BJ (cell line): ENCODE data around the gene SPTBN5. TPM values are rescaled to one million over a fixed set of nuclear protein-coding genes. Genes with fewer than 3 reads are reported as not detected.

Experiments used
- CTCF ChIA-PET: fragments of 350-600 bp; formaldehyde crosslinking; extraction: SDS; loops from one replicate; lab custom pipeline; 2021; ENCODE audit warnings: antibody characterized with exemption, inconsistent platforms; lab: Yijun Ruan, JAX
- POLR2A ChIA-PET: fragments of 300-600 bp; sonication (Branson Sonifier 250); formaldehyde crosslinking; extraction: SDS; loops from one replicate; lab custom pipeline; 2021; ENCODE audit warnings: antibody characterized with exemption; lab: Charles Lee
- DNase-seq: peaks from one replicate; pipeline ENCODE4 v3.0.0-alpha.2; 2011; ENCODE audit warnings: low read depth
- H3K27me3 ChIP-seq: 2 replicates; pipeline ENCODE4 v1.6.0; 2011; ENCODE audit warnings: low read length; ENCODE audit not compliant: control insufficient read depth, insufficient read depth
- H3K36me3 ChIP-seq: 2 replicates; pipeline ENCODE4 v1.5.1; 2011; ENCODE audit warnings: low read length; ENCODE audit not compliant: control insufficient read depth, insufficient read depth
- H3K4me3 ChIP-seq: 2 replicates; pipeline ENCODE4 v1.5.1; 2011; ENCODE audit warnings: low read depth, mild to moderate bottlenecking, control low read depth, low read length
- polyA plus RNA-seq: library from polyadenylated mRNA; depleted of rRNA; stranded (reverse); fragments of >200 nt; gene quantifications from 2 replicates; pipeline ENCODE4 v1.2.3, GENCODE V29; 2011
- TF ChIP-seq, protein P1 (sequence below): IDR thresholded peaks from 2 replicates; pipeline ENCODE4 v1.5.1; 2011; ENCODE audit warnings: low read depth, mild to moderate bottlenecking, control low read depth, inconsistent platforms, low read length, moderate library complexity; ENCODE audit not compliant: insufficient read depth

Gene SPTBN5
- polyA plus RNA-seq, 1 experiment, result 0.04 TPM

GRCh38 chr15:41917767-41918430, 24.0 kb upstream of the SPTBN5 start:
- peaks cover 3% of the 10 kb centered on the region; the same call in 1 of the 2 replicates for H3K36me3 ChIP-seq
- ChIA-PET CTCF (interaction anchor here (1.1 kb wide), 1 partner anchor 139 kb away, joined by 3 read pairs; no protein-coding TSS in a partner anchor), POLR2A (no interaction called here)
- DNase-seq, result no peak
- no peak overlapping the region for H3K4me3 ChIP-seq
- no peaks in the 10 kb centered on the region for H3K27me3 ChIP-seq
- TF ChIP-seq, protein P1, sequence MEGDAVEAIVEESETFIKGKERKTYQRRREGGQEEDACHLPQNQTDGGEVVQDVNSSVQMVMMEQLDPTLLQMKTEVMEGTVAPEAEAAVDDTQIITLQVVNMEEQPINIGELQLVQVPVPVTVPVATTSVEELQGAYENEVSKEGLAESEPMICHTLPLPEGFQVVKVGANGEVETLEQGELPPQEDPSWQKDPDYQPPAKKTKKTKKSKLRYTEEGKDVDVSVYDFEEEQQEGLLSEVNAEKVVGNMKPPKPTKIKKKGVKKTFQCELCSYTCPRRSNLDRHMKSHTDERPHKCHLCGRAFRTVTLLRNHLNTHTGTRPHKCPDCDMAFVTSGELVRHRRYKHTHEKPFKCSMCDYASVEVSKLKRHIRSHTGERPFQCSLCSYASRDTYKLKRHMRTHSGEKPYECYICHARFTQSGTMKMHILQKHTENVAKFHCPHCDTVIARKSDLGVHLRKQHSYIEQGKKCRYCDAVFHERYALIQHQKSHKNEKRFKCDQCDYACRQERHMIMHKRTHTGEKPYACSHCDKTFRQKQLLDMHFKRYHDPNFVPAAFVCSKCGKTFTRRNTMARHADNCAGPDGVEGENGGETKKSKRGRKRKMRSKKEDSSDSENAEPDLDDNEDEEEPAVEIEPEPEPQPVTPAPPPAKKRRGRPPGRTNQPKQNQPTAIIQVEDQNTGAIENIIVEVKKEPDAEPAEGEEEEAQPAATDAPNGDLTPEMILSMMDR, result no peak

DNA sequence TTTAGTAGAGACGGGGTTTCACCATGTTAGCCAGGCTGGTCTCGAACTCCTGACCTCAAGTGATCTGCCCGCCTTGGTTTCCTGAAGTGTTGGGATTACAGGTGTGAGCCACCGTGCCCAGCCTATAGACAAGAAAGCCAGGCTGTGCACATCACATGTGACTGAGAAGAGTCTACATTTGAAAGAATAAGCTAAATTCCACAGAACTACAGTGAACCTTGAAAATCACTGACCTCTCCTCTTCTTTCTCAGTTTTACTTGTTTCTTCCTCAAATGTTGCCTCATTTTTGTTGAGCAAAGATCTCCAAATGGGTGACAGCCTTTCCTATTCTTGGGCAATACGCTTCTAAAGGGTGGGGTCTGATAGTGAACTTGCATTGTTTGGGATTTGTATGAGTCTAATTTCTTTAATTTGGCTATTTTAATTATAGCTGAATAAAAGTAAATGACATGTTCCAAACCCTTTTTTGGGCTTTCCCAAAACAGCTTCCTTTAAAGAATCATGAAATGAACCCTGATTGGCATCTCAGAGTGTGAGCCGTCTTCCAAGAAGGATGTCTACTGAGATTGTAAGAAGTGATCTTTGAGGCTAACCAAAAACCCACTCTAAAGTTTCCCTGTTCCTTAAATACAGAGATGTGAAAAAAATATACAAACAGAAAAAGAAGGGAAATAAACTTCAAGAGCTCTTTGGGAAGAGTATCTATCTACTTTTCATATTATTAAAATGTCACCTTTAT, 21.6 kb upstream of the SPTBN5 start:
- CTCF ChIA-PET, result interaction anchor here (0.7 to 3.9 kb wide), 2 partner anchors 11 to 14 kb away, joined by 3 to 30 read pairs; no protein-coding TSS in a partner anchor
- Histone ChIP-seq H3K27me3 (no peaks in the 10 kb centered on the region), H3K4me3 (no peak overlapping the region), H3K36me3 (peaks cover 7% of the 10 kb centered on the region)
- POLR2A ChIA-PET, result no interaction called here
- no peak for DNase-seq
- TF ChIP-seq, protein P1, result no peak

DNA sequence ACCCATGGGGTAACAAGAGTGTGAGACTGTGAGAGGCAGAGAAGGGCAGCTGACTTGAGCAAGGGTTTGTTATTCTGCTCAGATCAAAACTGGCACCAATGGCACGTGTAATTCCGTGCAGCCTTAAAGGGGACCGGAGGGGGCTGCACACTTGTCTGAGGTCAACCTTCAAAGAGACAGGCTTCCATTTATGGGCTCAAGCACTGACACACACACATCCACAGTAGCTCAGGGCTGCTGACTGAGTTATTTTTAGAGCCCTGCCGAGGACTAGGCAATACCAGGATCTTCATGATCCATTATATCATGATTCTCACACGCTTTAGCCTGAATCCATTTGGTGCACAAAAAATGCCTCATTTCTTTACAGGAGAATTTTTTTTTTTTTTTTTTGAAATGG, 20.6 kb upstream of the SPTBN5 start:
- Histone ChIP-seq H3K36me3 (peaks cover 8% of the 10 kb centered on the region), H3K27me3 (no peaks in the 10 kb centered on the region), H3K4me3 (no peak overlapping the region)
- ChIA-PET POLR2A (no interaction called here), CTCF (interaction anchor here (0.7 to 3.9 kb wide), 2 partner anchors 10 to 13 kb away, joined by 3 to 30 read pairs; no protein-coding TSS in a partner anchor)
- TF ChIP-seq, protein P1, result no peak
- no peak for DNase-seq

DNA sequence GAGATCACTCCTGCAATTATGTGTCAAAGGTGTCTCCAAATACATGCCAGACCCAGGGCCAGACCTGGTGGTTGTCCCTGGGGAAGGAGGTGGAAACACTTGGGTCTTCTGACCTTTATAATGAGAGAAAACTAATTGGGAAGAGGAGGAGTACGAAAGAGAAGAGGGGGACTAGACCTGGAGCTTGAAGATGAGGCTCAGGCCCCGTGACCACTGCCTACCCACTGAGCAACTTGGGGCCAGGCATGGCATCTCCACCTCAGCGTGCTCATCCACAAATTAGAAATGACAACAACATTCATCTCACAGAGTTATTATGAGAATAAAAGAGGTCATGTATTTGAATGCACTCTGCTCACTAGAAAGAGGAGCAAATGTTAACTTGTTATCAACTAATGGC, 19.4 kb upstream of the SPTBN5 start:
- TF ChIP-seq, protein P1, result no peak
- CTCF ChIA-PET, result interaction anchor here (1.2 to 3.9 kb wide), 2 partner anchors 9 to 15 kb away, joined by 3 to 30 read pairs; no protein-coding TSS in a partner anchor
- no peak for DNase-seq
- POLR2A ChIA-PET, result no interaction called here
- H3K36me3 ChIP-seq, result peaks cover 12% of the 10 kb centered on the region
- no peak overlapping the region for H3K4me3 ChIP-seq
- no peaks in the 10 kb centered on the region for H3K27me3 ChIP-seq
